Endothelial cell of hepatic sinusoid (primary cell): ENCODE measurements around the gene HDAC7.

Experiments used
- in situ Hi-C: cut with HindIII; loops from 2 replicates; pipeline ENCODE4 v1.10.0; 2017; ENCODE audit warnings: low sequenced_read_pairs

HDAC7 gene

GRCh38 chr12:47771304-47771703 is 48.4 kb downstream of the HDAC7 start:
- in situ Hi-C loops: no loop called here

GRCh38 chr12:47770086-47770726 is 49.5 kb downstream of the HDAC7 start:
- in situ Hi-C loops: no loop called here

- in situ Hi-C loops: no loop called here
Observed at GRCh38 chr12:47769234-47770085, 50.2 kb downstream of the HDAC7 start.

GRCh38 chr12:47768323-47768811 is 51.3 kb downstream of the HDAC7 start:
- in situ Hi-C loops: no loop called here

- in situ Hi-C loops: no loop called here
Observed at GRCh38 chr12:47767216-47767724, 52.4 kb downstream of the HDAC7 start.

GRCh38 chr12:47766502-47767215 is 53.0 kb downstream of the HDAC7 start:
- in situ Hi-C loops: no loop called here

GRCh38 chr12:47763481-47764346 is 56.0 kb downstream of the HDAC7 start:
- in situ Hi-C loops: no loop called here

GRCh38 chr12:47762850-47763465 is 56.7 kb downstream of the HDAC7 start:
- in situ Hi-C loops: no loop called here

GRCh38 chr12:47758834-47759690 is 60.6 kb downstream of the HDAC7 start, which contains the start of gene RAPGEF3:
RAPGEF3 (minus strand) TSS chr12:47758880; CDS start chr12:47758556, 324 bp downstream.
- in situ Hi-C loops: loop anchor here (5.0 kb wide), 1 partner anchor 83 kb away; no protein-coding TSS in a partner anchor

- in situ Hi-C loops: loop anchor here (5.0 kb wide), 1 partner anchor 84 kb away; no protein-coding TSS in a partner anchor
Observed at GRCh38 chr12:47758584-47758833, 61.2 kb downstream of the HDAC7 start.

GRCh38 chr12:47757840-47758583 is 61.7 kb downstream of the HDAC7 start:
- in situ Hi-C loops: loop anchor here (5.0 kb wide), 1 partner anchor 84 kb away; no protein-coding TSS in a partner anchor

- in situ Hi-C loops: loop anchor here (5.0 kb wide), 1 partner anchor 85 kb away; no protein-coding TSS in a partner anchor
Observed at GRCh38 chr12:47757364-47757839, 62.3 kb downstream of the HDAC7 start.

GRCh38 chr12:47755655-47756562 is 63.8 kb downstream of the HDAC7 start:
- in situ Hi-C loops: loop anchor here (5.0 kb wide), 1 partner anchor 86 kb away; no protein-coding TSS in a partner anchor

- in situ Hi-C loops: loop anchor here (5.0 kb wide), 1 partner anchor 87 kb away; no protein-coding TSS in a partner anchor
Observed at GRCh38 chr12:47754881-47755280, 64.8 kb downstream of the HDAC7 start.

- in situ Hi-C loops: no loop called here
Observed at GRCh38 chr12:47754126-47754525, 65.6 kb downstream of the HDAC7 start.
